GM19397 (cell line): Measurements from ENCODE around the gene COA6.
"Not testable (repeated sequence)": the region's sequence is repeated elsewhere in the genome, so short reads cannot be mapped to it uniquely, and the experiment has no call there.

Source experiments
- ATAC-seq: cut with Tn5 transposase; IDR thresholded peaks from one replicate; pipeline ENCODE4 v1.9.1; 2021; ENCODE audit warnings: mild to moderate bottlenecking, moderate library complexity; ENCODE audit not compliant: unreplicated experiment

Gene COA6

DNA sequence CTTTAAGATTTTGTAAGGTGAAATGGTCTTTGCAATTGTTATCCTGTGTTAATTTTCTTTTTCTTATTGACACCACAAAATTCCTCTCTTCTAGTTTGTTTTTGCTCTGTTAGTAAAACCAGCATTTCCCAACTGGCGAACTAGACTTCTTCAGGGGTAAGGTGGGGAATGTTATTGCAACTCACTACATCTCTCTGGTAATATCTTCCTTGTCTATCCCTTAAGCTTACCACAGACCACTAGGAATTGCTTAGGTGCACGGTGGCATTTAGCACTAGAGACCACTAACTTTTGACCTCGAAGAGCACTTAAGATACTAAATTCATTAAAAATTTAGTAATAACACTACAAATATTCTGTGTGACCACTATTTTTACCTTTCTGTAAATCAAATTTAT, 4.2 kb upstream of the COA6 start:
- no peak for ATAC-seq

DNA sequence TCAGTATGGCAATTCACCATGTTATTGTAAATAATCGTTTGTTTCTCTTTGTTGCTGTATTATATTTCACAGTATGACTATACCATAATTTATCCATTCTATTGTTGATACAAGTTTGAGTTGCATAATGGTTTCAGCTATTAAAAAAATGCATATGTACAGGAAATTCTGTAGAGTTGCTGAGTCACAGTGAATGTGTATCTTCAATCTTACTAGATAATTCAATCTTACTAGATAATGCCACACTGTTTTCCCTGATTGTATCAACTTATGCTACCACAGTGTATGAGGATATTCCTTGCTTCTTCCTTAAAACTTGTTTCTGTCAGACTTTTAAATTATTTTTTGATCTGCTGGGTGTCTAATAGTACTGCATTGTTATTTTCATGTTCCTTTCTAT, 3.5 kb upstream of the COA6 start:
- ATAC-seq: no peak

DNA sequence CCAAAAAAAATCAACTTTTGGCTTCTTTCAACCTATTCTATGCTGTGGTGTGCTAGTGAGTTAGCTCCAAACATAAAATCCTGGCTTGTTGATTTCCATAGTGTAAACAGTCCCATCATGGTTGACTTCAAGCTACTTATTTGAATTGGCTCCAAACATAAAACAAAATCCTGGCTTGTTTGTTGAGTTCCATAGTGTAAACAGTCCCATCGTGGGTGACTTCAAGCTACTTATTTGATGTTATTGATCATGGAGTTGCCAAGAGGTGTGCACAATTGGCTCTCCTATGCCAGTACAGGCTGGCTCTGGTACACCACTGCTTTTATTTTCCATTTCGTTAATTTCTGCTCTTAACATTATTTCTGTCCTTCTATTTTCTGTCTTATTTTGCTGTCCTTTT, 1.8 kb upstream of the COA6 start:
- ATAC-seq: no peak

DNA sequence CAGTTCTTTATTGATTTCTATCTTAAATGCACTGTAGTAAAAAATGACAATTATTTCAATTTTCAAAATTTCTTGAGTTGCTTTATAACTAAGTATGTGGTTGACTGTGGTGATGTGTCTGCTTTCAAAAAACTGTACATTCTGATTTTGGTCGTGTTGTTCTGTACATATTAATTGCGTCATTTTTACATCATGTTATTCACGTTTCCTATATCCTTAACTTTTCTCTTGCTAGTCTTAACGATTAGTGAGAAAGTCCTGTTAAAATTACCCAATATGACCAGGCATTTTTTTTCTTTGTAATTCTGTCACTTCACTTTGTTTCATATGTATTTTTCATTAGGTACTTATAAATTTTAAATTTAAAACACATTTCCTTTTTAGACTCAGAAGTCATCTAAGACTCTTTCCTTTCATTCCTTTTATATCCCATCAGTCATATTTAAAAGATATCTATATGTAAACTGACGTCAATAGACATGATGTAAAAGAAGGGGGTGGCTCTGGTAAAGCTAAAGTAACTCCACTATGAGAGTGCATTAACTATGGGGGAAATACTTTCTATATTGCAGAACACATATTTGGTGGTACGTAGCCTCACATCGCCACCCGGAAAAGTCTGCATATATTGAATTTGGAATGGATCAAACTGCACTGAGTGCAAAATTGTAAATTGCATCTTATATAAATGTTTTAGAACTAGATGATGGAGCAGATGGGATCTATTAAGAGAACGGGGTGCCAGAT, 1.1 kb upstream of the COA6 start:
- no peak for ATAC-seq

DNA sequence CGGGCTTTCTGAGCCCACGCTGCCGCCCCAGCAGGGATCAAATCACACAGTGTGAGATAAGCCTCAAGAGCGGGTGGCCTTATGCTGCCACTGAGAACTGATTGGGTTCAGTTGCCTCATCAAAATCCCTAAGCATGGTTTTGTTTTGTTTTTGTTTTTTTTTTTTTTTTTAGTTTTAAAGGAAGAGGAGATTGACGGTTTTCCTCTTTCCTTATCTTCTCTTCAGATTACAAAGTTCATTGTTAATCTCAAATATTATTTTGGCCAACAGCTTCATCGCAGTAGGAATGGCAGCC, 651 bp downstream of the COA6 start:
- no peak for ATAC-seq

DNA sequence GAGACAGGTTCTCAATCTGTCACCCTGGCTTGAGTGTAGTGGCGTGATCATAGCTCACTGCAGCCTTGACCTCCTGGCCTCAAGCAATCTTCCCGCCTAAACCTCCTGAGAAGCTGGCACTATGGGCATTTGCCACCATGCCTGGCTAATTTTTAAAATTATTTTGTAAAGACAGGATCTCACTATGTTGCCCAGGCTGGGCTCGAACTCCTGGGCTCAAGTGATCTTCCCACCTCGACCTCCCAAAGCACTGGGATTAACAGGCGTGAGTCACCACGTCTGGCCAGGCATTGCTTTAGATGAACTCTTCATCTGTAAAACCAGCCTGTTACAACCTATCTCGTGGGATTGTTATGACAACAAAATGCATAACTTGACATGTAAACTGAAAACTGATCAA, 2.4 kb downstream of the COA6 start:
- no peak for ATAC-seq

DNA sequence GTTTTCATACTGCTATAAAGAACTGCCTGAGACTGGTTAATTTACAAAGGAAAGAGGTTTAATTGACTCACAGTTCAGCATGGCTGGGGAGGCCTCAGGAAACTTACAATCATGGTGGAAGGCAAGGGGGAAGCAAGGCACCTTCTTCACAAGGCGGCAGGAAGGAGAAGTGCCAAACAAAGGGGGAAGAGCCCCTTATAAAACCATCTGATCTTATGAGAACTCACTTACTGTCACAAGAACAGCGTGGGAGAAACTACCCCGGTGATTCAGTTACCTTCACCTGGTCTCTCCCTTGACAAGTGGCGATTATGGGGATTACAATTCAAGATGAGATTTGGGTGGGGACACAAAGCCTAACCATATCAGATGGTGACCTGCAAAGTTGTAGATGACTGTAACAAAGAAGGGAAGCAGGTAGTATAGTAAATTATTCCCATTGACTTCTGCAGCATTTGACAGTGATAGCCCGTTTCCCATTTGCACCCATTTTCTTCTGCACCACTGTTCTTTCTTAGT, 6.4 kb downstream of the COA6 start:
- not testable (repeated sequence) for ATAC-seq

DNA sequence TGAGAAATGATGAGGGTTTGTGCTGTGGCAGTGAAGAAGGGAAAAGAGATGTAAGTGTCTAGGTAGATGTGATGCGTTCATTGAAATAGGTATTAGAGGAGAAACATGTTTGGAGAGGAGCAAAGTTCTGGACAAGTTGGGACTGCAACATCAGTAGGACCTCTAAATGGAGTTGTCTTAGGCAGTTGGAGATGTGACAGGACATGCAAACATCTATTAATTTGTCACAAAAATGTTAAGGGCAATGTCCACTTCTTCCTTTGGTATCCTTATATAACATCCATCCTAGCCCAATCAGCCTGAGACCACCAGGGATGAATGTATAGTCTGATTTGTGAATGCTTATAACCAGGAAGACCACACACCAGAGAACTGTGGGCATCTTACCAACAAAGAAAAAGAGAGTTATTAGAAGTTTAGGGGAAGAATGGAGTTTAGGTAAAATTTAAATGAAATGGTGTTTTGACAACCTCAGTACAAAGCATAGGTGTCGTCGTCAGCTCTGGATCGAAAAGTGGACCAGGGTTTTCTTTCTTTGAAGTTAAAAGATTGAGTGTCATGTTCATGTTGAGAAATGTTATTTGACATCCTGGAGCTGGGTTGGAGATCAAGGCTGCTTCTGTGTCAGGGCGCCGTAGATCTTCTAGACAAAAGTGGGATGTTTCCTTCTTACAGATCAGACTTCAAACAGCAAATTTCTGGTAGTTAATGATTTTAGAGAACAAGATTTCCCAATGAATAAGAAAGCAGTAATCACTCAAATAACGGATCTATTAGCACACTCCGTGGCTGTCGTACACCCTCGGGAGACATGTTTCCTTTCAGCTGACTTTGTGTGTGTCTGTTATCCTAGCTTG, 8.7 kb downstream of the COA6 start:
- no peak for ATAC-seq

DNA sequence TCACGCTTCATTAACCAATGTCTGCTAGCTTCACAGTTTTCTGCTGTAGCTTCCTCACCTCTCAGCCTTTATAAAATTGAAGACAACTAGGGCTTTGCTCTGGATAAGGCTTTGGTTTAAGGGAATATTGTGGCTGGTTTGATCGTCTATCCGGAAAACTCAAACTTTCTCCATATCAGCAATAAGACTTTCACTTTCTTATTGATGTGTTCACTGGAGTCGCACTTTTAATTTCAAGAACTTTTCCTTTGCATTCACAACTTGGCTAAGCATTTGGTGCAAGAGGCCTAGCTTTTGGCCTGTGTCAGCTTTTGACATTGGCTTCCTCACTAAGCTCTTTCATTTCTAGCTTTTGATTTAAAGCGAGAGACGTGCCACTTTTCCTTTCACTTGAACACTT, 12.9 kb downstream of the COA6 start:
- no peak for ATAC-seq

DNA sequence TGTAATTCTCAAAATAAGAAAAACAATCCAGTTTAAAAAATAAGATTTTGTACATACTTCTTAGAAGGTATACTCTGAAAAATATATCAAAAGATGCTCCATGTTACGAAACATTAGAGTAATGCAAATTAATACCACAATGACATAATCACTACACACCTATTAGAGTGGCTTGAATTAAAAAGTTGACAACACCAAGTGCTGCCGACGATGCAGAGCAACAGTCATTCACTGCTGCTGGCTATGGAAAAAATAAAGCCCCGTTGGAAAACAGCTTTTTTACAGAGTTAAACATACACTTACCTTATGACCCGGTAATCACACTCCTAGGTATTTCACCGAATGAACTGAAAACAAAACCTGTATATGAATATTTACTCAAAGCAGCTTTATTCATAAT, 14.8 kb downstream of the COA6 start:
- no peak for ATAC-seq

DNA sequence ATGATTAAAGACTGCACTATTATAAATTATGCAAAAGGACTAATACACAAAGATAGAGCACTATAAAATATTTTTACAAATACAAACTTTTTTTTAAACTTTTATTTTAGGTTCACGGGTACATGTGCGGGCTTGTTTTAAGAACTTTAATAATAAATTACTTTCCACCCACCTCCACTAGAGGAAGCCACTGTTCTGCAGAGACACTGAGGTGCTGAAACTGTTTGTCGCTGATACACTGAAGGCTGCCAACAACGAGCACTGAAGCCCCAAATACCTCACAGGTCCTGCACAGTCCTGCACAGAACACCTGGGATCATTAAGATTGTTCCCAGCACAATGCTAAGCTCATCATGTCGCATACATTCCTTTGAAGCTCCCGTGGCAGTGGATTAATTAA, 19.9 kb downstream of the COA6 start:
- no peak for ATAC-seq

DNA sequence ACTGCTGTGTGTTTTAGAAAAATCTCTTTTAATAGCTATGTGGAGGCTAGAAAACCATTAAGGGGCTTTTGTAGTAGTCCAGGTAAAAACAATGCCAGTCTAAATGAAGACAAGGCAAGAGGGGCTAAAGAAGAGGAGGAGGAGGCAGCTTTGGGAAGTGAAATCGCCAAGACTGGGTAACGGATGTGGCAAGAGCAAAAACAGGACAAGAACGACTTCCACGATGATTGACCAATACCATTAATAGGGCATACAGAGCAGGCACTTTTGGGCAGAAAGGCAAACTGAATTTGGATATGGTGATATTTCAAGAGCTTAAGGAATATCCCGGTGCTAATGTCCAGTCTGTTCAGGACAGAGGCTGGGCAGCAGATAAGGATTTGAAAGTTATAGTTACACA, 22.0 kb downstream of the COA6 start:
- no peak for ATAC-seq

DNA sequence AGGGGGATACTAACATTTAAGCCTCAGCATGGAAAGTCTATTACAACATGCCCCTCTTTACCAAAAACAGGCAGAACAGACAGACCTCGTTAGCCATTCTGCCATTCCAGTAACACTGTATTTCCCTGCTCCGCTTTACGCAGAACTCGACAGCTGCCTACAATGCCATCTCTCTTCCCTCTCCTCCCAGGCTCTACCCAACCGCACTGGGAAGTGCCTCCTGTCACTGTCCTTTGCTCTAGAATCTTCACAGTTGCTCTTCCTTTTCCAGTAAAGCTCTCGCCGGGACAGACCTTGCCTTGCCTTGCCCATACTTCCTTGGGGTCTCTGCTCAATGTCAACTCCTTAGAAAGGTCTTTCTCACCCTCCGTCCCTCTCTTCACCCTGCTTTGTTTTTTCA, 22.8 kb downstream of the COA6 start:
- no peak for ATAC-seq

DNA sequence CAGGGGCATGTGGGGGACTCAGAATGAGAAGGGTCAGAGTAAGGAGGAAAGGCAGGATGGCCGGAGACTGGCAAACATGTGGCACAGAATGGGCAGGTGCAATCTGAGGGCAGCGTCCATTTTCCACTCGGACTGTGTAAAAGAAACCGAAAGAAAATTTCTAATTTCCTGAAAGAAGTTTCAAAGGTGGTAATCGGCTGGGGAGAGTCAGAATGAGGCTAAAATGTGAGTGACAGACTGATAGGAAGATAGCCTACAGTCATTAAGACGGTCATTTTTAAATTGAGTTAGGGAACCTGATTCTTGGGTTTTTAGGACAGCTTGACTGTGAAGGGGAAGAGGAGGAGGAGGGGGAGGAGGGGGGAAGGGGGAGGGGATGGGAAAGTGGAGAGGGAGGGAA, 23.6 kb downstream of the COA6 start:
- ATAC-seq: no peak

DNA sequence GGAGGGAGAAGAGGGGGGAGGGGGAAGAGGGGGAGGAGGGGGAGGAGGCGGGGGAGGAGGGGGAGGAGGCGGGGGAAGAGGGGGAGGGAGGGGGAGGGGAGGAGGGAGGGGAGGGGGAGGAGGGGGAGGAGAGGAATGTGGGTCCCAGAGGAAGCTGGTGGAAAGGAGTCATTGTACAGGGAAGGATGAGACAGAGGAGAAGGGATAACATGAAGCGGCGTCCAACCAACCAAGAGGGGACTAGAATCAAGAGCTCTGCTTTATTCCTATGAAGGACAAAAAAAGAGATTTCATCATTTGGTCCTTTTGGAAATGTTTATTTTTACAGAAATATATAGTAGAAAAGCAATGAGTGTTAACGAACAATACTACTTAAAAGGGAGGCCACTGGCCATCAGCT, 24.5 kb downstream of the COA6 start:
- no peak for ATAC-seq

DNA sequence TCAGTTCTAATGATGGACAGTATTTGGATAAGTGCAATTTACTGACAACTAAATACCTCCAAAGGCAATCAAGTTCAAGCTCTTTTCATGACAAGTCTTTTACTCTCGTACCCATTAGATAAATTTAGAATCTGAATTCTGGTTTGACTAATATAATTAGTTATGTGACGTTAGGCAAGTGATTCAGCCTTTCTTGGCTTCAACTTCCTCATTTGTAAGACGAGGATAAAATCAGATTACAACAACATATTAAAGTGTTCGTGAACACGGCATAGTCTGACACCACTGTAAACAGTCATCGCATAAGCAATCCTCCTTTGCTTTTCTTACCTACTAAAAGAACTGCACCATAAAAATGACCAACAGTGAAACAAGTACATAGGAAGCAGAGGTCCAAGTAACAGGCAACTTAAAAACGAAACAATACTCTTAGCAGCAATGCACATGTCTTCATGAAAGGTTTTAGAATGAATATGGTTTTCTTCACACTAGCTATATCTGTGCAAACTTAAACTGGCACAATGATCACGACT, 25.7 kb downstream of the COA6 start:
- ATAC-seq: no peak

DNA sequence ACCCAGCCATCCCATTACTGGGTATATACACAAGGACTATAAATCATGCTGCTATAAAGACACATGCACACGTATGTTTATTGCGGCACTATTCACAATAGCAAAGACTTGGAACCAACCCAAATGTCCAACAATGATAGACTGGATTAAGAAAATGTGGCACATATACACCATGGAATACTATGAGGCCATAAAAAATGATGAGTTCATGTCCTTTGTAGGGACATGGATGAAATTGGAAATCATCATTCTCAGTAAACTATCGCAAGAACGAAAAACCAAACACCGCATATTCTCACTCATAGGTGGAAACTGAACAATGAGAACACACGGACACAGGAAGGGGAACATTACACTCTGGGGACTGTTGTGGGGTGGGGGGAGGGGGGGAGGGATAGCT, 26.3 kb downstream of the COA6 start:
- not testable (repeated sequence) for ATAC-seq

DNA sequence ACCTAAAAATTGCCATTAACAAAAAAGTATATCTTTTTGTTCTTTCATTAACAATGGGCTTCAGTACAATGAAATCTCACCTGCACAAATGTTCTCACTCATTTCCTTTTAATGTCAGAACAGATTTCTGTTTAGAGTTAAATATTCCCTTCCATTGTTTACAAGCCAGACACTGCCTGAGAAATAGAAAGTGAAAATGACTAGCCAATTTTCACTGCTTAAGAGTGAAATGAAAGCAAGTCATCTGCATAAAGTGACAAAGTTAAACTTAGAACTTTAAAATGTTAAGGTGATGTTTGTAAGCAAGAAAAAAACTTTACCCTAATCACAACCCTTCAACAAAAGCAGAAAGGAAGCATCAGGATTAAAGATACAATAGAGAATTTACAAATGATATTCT, 27.5 kb downstream of the COA6 start:
- ATAC-seq: peak; percentile 64

DNA sequence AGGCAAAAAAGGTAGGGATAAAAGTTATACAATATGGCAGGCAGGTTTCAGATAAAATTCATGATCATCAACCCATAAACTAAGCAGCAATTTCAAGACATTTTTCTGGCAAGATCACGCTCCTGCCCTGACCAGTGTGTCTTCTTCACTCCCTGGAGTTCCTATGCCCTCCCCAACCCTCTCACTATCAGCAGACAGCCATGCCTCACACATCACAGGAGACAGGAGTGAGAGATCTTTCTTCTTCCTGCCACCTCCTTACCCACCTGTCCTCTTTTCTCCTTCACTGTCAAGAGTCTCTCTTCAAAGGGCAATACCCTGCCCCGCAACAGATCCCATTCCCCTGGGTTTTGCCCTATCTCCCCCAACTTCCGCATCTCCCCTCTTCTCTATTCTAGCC, 28.4 kb downstream of the COA6 start:
- no peak for ATAC-seq

DNA sequence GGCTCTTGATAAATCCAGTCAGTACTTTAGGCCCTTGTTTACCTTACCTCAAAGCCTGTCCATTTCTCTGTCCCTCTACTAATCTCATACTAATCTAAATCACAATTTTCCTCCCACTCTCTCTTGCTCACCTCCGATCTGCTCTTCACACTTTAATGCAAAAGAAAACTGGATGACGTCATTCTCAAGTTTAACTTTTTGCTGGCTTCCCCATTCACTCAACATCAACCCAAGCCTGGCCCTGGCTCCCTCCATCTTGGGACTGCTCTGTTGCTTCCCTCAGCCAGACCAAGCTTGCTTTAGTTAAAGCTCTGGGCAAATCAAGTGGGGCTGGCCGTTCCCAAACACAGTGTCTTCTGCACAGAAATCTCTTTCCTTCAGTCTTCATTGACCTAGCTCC, 29.7 kb downstream of the COA6 start:
- ATAC-seq: no peak

DNA sequence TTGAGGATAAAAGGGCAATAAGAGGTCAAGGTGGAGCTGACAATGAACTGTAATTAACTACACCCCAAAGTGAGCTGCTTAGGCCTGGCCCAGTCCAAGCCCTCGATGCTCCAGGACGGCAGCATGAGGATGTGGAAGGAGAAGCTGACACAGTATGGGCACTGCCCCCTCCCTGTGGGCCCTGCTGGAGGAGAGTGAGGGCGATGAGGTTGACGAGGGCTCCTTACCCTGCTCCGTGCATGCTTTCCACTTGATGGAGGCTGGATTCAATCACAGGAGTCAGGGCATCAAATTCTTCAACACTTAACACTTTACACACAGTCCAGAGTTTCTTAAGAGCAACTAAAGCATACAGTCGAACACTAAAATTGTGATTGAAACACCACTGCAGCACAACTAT, 32.4 kb downstream of the COA6 start:
- ATAC-seq: no peak

DNA sequence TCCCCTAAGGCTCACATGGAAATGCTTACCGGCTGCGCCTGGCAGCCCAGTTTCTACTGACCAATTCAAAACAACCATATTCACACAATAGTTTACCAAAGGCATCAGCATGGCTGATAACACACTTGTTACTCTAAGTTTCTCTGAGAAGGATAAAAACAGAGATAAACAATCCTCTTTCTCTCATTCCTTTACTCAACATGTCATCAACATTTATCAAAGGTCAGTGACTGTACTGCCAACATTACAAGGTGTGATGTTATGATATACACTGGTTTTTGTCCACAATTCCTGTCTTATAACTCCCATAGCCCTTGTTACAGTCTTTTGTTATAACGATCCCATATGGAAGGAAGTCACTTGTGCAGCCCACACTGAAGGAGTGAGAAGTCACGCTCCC, 33.6 kb downstream of the COA6 start:
- no peak for ATAC-seq
